HS-5 (cell line): ENCODE measurements around the gene TNFRSF6B.

Experiments
- DNase-seq: peaks from one replicate; pipeline ENCODE4 v3.0.0-alpha.2; 2012; ENCODE audit warnings: low read depth

Gene TNFRSF6B

GRCh38 chr20:63737945-63738686, 41.7 kb downstream of the TNFRSF6B start:
- no peak for DNase-seq

DNA sequence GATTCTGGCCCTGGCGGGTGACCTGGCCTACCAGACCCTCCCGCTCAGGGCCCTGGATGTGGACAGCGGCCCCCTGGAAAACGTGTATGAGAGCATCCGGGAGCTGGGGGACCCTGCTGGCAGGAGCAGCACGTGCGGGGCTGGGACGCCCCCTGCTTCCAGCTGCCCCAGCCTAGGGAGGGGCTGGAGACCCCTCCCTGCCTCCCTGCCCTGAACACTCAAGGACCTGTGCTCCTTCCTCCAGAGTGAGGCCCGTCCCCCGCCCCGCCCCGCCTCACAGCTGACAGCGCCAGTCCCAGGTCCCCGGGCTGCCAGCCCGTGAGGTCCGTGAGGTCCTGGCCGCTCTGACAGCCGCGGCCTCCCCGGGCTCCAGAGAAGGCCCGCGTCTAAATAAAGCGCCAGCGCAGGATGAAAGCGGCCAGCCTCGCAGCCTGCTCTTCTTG, 42.3 kb downstream of the TNFRSF6B start:
- no peak for DNase-seq

- DNase-seq = peak; percentile 18
Observed at GRCh38 chr20:63739130-63740069, 42.9 kb downstream of the TNFRSF6B start, which contains the start of gene SLC2A4RG. Gene SLC2A4RG (plus strand): TSS chr20:63739776. CDS start chr20:63739913, 137 bp downstream.

DNA sequence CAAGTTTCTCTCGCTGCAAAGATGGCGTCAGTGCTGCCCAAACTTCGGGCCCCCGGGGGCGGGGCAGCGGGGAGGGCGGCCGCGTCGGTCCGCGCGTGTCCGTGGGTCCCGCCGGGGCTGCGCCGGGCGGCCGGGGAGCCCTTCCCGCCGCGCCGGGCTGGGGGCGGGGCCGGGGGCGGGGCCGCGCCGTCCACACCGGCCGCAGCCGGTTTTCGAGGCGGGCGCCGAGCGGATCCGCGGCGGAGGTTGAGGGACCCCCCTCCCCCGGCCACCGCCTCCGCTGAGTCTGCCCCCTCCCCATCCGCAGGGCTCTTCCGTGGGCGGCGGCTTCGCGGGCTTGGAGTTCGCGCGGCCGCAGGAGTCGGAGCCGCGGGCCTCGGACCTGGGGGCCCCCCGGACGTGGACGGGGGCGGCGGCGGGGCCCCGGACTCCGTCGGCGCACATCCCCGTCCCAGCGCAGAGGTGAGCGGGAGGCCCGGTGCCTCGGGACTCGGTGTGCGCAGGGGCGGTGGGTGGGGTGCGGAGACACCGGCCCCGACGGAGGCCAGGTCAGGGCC, 43.7 kb downstream of the TNFRSF6B start:
- DNase-seq = no peak

DNA sequence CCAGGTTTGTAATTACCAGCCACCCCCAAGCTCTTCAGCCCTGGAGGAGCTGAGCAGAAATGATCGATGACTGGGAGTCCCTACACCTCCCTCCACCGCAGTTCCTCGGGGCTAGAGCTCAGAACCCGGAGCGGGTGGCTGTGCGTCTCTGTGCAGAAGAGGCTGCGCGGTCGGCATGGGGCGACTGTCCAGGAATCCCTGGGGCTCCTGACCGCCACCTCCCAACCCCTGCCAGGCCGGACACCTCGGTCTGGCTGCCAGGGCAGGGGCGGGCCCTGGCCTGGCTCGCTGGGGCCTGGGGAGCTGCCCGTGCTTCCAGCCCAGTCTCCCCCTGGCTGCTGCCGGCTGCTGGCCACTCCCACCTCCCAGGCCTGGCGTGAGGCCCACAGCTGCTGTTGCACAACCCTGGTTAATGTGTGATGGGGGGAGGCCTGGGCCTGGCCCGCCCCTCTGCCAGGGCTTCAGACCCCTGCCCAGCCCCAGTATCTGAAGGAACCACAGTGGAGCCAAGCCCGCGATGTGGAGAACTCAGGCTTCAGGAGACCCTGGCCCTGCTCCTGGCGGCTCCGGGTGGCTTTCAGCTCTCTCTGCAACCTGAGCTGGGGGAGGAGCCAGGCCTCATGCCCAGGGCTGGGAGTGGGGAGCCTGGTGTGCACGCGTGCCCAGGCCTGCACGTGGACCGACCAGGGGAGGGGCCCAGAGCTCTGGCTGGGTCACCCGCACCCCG, 44.3 kb downstream of the TNFRSF6B start:
- DNase-seq = peak; percentile 54

- DNase-seq = no peak
Observed at GRCh38 chr20:63741354-63741675, 44.9 kb downstream of the TNFRSF6B start.

DNA sequence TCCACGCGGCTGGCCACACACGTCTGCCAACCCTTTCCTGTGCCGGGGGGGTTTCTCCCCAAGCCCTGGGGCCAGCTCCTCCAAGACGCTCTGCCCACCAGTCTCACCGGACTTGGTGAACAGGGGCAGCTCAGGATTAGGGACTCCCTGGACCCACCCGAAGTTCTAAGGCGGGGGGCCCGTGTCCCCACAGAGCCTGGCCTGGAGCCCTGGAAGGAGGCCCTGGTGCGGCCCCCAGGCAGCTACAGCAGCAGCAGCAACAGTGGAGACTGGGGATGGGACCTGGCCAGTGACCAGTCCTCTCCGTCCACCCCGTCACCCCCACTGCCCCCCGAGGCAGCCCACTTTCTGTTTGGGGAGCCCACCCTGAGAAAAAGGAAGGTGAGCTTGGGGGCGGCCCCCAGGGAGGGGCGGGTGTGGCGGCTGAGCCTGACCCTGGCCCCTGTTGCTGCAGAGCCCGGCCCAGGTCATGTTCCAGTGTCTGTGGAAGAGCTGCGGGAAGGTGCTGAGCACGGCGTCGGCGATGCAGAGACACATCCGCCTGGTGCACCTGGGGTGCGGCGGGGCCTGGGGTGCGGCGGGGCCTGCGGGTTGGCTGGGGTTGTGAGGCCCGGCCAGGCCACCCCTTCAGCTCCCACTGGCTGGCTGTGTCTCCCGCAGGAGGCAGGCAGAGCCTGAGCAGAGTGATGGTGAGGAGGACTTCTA, 45.4 kb downstream of the TNFRSF6B start:
- DNase-seq = no peak

GRCh38 chr20:63742381-63743024, 46.1 kb downstream of the TNFRSF6B start:
- no peak for DNase-seq

DNA sequence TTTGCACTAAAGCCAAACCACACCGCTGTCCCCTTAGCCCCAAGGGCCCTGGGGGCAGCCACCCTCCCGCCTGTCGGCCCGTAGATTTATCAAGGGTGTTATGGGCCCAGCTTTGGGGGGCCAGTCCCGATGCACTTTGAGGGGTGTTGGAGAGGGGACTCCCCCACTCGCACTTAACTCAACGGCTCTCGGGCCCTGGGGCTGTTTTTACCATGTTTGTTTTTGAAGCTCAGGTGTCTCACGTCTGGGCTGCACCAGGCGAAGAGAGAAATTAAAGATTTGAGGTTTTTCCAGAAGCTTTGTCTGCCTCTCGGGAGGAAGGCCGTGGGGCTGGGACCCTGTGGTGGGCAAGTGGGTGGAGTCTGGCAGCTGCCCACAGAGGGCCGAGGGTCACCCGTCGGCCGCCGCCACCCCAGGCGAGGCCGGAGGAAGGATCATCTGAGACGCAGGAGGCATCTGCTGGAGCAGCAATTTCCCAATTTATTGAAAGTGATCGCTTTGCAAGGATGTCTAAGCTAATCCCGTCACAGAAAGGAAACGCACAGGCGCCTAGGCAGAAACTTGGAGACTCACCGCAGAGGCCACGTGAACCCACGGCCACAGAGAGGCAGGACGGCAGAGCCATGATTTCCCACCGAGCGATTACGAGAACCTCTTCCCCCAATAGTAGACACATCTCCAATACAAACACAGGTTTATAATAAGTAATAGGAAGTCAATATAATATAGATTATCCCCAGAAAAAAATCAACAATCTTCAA, 46.9 kb downstream of the TNFRSF6B start:
- no peak for DNase-seq

GRCh38 chr20:63744158-63744557, 47.7 kb downstream of the TNFRSF6B start:
- no peak for DNase-seq

GRCh38 chr20:63744574-63745423, 48.3 kb downstream of the TNFRSF6B start:
- no peak for DNase-seq

- DNase-seq = no peak
Observed at GRCh38 chr20:63745424-63745805, 49.0 kb downstream of the TNFRSF6B start.

DNA sequence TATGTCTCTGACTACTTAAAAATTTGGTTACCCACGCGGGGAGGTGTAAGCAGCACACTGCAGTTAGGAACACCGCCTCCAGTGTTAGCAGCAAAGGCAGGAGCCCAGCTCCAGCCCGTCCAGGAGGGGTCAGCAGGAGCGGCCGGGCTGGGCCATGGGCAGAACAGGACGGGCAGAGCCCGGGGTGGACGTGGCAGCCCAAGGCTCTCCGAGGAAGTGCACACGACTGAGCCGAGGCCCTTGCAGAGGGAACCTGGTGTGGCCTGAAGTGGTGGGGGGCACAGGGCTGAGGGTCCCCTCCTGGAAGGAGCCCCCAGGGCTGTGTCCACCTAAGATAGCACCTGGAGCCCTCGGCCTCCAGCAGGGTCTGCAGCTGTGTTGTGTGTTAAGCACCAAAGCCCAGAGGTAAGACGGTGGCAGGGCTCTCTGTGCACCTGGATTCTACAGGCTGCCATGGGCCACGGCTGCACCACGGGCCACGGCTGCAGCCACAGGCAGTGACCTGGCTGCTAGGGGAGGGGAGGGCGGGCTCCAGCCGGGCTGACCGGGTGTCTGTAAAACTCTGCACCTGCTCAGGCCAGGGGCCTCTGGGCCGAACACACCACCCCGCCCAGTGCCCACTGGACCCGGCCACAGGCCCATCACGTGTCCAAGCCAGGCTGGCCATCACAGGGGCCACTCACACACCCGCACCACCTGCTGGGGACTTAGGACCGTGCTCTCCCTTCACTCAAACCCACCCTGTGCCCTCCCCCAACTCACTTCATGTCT, 49.7 kb downstream of the TNFRSF6B start:
- no peak for DNase-seq

GRCh38 chr20:63746751-63747315, 50.4 kb downstream of the TNFRSF6B start:
- no peak for DNase-seq

DNA sequence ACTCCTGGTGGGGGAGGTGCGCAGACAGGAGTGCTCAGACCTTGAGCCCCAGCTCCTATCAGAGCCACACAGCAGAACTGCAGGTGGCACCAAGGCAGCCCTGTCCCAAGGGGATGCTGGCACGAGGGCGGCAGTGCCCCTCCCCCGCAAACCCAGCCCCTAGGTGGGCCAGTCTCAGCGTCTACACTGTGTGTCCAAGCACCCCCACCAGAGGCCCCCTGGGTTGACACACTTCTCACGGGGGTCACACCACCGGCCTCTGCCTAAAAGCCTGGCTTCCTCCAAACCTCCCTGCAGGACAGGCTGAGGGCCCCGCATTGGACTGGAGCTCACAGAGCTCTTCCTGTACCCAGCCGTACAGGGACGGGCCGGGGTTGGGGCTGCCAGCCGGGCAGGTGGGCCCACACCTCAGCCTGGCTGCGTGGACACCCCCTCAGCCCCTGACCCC, 51.2 kb downstream of the TNFRSF6B start:
- DNase-seq = no peak
